Liver (tissue), 3 donors: ENCODE data around the gene FLRT2.

ENCODE experiments used
- RAD21 ChIP-seq, 2 donors: IDR thresholded peaks; 2 replicates each; pipeline ENCODE4 v1.6.1; 2016; ENCODE audit warnings: antibody characterized with exemption in 2 of 2, mild to moderate bottlenecking in 2 of 2
- SP1 ChIP-seq: IDR thresholded peaks from 2 replicates; pipeline ENCODE4 v1.6.1; 2018; ENCODE audit warnings: antibody characterized with exemption, mild to moderate bottlenecking
- YY1 ChIP-seq: IDR thresholded peaks from 2 replicates; pipeline ENCODE4 v1.6.1; 2016; ENCODE audit warnings: antibody characterized with exemption, mild to moderate bottlenecking
- TF ChIP-seq, protein P1 (sequence below): fragments of 150-350 bp; IDR thresholded peaks from 2 replicates; pipeline ENCODE4 v1.5.1; 2017; ENCODE audit warnings: improper control_type of control experiment, low read depth, low read length; ENCODE audit not compliant: missing input control
- TF ChIP-seq, protein P2 (sequence below): IDR thresholded peaks from 2 replicates; pipeline ENCODE4 v1.6.1; 2016; ENCODE audit warnings: antibody characterized with exemption
- TF ChIP-seq, protein P3 (sequence below): IDR thresholded peaks from 2 replicates; pipeline ENCODE4 v1.6.1; 2016; ENCODE audit warnings: antibody characterized with exemption, mild to moderate bottlenecking
- TF ChIP-seq, protein P4 (sequence below): IDR thresholded peaks from 2 replicates; pipeline ENCODE4 v1.6.1; 2016; ENCODE audit warnings: antibody characterized with exemption
- donor health status: healthy.
- donor health status: healthy.

DNA sequence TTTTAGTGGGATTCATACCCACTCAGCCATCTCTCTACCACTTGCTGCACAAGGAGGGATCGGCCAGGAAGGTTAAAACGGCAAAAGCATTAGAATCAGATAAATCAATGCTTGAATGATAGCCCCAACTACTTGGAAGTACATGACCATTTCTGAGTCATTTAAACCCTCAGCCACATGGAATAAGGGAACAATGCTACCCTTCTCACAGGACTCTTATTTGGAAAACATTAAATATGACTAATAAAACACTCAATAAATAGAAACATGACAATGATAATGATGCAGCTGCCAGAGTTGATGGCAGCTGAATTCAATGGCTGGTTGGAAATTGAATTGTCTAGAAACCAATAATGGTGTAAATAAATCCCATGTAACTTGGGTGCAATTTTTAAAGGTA, 165.4 kb downstream of the FLRT2 start:
- TF ChIP-seq, protein P1, sequence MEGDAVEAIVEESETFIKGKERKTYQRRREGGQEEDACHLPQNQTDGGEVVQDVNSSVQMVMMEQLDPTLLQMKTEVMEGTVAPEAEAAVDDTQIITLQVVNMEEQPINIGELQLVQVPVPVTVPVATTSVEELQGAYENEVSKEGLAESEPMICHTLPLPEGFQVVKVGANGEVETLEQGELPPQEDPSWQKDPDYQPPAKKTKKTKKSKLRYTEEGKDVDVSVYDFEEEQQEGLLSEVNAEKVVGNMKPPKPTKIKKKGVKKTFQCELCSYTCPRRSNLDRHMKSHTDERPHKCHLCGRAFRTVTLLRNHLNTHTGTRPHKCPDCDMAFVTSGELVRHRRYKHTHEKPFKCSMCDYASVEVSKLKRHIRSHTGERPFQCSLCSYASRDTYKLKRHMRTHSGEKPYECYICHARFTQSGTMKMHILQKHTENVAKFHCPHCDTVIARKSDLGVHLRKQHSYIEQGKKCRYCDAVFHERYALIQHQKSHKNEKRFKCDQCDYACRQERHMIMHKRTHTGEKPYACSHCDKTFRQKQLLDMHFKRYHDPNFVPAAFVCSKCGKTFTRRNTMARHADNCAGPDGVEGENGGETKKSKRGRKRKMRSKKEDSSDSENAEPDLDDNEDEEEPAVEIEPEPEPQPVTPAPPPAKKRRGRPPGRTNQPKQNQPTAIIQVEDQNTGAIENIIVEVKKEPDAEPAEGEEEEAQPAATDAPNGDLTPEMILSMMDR: no peak
- TF ChIP-seq RAD21 (IDR thresholded peaks at IDR 0.05): no peak
- TF ChIP-seq, protein P2, sequence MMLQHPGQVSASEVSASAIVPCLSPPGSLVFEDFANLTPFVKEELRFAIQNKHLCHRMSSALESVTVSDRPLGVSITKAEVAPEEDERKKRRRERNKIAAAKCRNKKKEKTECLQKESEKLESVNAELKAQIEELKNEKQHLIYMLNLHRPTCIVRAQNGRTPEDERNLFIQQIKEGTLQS: no peak
- TF ChIP-seq, protein P3, sequence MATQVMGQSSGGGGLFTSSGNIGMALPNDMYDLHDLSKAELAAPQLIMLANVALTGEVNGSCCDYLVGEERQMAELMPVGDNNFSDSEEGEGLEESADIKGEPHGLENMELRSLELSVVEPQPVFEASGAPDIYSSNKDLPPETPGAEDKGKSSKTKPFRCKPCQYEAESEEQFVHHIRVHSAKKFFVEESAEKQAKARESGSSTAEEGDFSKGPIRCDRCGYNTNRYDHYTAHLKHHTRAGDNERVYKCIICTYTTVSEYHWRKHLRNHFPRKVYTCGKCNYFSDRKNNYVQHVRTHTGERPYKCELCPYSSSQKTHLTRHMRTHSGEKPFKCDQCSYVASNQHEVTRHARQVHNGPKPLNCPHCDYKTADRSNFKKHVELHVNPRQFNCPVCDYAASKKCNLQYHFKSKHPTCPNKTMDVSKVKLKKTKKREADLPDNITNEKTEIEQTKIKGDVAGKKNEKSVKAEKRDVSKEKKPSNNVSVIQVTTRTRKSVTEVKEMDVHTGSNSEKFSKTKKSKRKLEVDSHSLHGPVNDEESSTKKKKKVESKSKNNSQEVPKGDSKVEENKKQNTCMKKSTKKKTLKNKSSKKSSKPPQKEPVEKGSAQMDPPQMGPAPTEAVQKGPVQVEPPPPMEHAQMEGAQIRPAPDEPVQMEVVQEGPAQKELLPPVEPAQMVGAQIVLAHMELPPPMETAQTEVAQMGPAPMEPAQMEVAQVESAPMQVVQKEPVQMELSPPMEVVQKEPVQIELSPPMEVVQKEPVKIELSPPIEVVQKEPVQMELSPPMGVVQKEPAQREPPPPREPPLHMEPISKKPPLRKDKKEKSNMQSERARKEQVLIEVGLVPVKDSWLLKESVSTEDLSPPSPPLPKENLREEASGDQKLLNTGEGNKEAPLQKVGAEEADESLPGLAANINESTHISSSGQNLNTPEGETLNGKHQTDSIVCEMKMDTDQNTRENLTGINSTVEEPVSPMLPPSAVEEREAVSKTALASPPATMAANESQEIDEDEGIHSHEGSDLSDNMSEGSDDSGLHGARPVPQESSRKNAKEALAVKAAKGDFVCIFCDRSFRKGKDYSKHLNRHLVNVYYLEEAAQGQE: no peak
- TF ChIP-seq, protein P4, sequence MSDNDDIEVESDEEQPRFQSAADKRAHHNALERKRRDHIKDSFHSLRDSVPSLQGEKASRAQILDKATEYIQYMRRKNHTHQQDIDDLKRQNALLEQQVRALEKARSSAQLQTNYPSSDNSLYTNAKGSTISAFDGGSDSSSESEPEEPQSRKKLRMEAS: no peak
- no peak for TF ChIP-seq YY1
- no peak for TF ChIP-seq SP1
